Ramos (cell line): ENCODE measurements around the gene NCBP2.

Source experiments
- in situ Hi-C: fragments of 300-500 bp; cut with MboI; formaldehyde crosslinking; loops from one replicate; pipeline ENCODE4 v1.14.3; 2022; ENCODE audit warnings: low sequenced_read_pairs; ENCODE audit not compliant: unreplicated experiment

NCBP2 gene

DNA sequence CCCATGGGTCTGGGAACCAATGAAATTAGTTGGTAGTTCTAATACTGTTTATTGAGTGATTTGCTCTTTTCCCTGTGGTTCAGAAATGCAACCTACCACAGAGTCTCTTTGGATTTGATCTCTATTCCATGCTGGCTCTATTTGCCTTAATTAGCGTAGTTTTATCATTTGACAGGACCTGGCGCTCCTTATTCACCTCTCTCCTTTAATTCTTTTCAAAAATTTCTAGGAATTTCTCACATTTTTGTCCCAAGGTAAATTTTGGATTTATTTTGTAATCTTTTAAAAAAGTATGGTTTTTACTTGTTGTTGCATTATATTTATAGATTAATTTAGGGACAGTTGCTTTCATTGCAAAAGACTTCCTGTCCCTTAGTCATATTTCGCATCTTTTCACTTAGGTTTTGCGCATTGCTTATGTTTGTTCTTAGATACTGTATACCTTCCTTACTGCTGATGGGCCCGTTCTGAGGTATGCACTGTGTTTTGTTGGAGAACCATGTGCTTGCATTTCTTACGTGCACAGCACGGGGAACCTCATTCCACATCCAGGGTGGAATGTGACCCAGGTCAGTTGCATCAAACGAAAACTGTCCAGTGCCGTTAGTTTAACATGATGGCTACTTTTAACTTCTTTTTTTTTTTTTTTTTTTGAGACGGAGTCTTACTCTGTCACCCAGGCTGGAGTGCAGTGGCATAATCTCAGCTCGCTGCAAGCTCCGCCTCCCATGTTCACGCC lies 47.6 kb downstream of the NCBP2 start:
- in situ Hi-C loops: no loop called here

GRCh38 chr3:196889844-196890708 lies 52.3 kb downstream of the NCBP2 start:
- in situ Hi-C loops: no loop called here

DNA sequence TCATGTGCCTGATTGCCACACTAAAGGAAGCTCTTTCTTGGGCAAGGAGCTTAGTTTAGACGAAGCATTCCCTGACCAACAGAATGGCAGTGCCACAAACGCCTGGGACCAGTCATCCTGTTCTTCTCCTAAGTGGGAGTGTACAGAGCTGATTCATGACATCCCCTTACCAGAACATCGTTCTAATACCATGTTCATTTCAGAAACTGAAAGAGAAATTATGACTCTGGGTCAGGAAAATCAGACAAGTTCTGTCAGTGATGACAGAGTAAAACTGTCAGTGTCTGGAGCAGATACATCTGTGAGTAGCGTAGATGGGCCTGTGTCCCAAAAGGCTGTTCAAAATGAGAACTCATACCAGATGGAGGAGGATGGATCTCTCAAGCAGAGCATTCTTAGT lies 56.2 kb downstream of the NCBP2 start:
- in situ Hi-C loops: no loop called here
